GM12878 (cell line): ENCODE data around the gene KLF3. TPM values are rescaled to one million over a fixed set of nuclear protein-coding genes. Genes with fewer than 3 reads are reported as not detected.

Experiments
- ATAC-seq: fragments of 200-7000 bp; cut with Tn5 transposase; 3 replicates; pipeline ENCODE4 v1.9.1; 2020; ENCODE audit warnings: mild to moderate bottlenecking, moderate library complexity
- BruUV-seq: library from RNA; stranded (reverse); fragments of 400-500 nt; replicated peaks from 2 replicates; lab custom pipeline; 2021; lab: Mats Ljungman, UMichigan
- CTCF ChIA-PET: fragments of 300-600 bp; sonication (Branson Sonifier 250); formaldehyde crosslinking; extraction: SDS; loops from one replicate; lab custom pipeline; 2021; ENCODE audit warnings: inconsistent platforms; lab: Yijun Ruan, JAX
- POLR2A ChIA-PET: fragments of 350-600 bp; formaldehyde crosslinking; extraction: SDS; loops from one replicate; lab custom pipeline; 2021; ENCODE audit warnings: inconsistent platforms; lab: Charles Lee
- RAD21 ChIA-PET: fragments of 300-600 bp; sonication (Branson Sonifier 250); formaldehyde crosslinking; loops from one replicate; lab custom pipeline; 2023; ENCODE audit warnings: antibody characterized with exemption; ENCODE audit not compliant: unreplicated experiment; lab: Charles Lee
- SMC1A ChIA-PET: fragments of 300-600 bp; sonication (Branson Sonifier 250); formaldehyde crosslinking; loops from one replicate; lab custom pipeline; 2023; ENCODE audit not compliant: unreplicated experiment, uncharacterized antibody; lab: Charles Lee
- DNase-seq: peaks from one replicate; pipeline ENCODE4 v3.0.0-alpha.2; 2011; ENCODE audit warnings: low read depth, low spot score
- FAIRE-seq: peaks from 3 replicates; lab custom pipeline; 2011; peaks lifted over from hg19 to GRCh38; lab: Jason Lieb, UNC
- H2AFZ ChIP-seq: 2 replicates; pipeline ENCODE4 v1.6.0; 2011; ENCODE audit warnings: low read depth, low read length, control low read depth; ENCODE audit not compliant: control insufficient read depth
- H3K27ac ChIP-seq: 2 replicates; pipeline ENCODE4 v1.5.1; 2011; ENCODE audit warnings: control low read depth; ENCODE audit not compliant: control insufficient read depth, insufficient read depth
- H3K27me3 ChIP-seq, 2 experiments: replicated peaks in 1 of 2; 2 replicates each; pipeline versions ENCODE4 v1.6.0 to v1.6.1; 2011; ENCODE audit warnings: low read length in 1 of 2; ENCODE audit not compliant: control insufficient read depth in 2 of 2, insufficient read depth in 2 of 2
- H3K36me3 ChIP-seq, 2 experiments: 2 replicates each; pipeline ENCODE4 v1.5.1; 2011; ENCODE audit warnings: low read length in 1 of 2; ENCODE audit not compliant: control insufficient read depth in 2 of 2, insufficient read depth in 2 of 2
- H3K4me1 ChIP-seq: 2 replicates; pipeline ENCODE4 v1.6.1; 2011; ENCODE audit warnings: mild to moderate bottlenecking, low read length, moderate library complexity, mixed read lengths; ENCODE audit not compliant: control insufficient read depth, insufficient read depth
- H3K4me2 ChIP-seq: 2 replicates; pipeline ENCODE4 v1.6.0; 2011; ENCODE audit warnings: control low read depth; ENCODE audit not compliant: control insufficient read depth, insufficient read depth
- H3K4me3 ChIP-seq: fragments of 200-600 bp; sonication (generic); 2 replicates; pipeline ENCODE4 v1.5.1; 2016
- H3K79me2 ChIP-seq: 2 replicates; pipeline ENCODE4 v1.6.0; 2011; ENCODE audit warnings: low read length; ENCODE audit not compliant: control insufficient read depth, insufficient read depth
- H3K9ac ChIP-seq: 2 replicates; pipeline ENCODE4 v1.8.0; 2011; ENCODE audit warnings: low read length, control low read depth, mixed read lengths; ENCODE audit not compliant: control insufficient read depth, insufficient read depth
- H3K9me3 ChIP-seq: replicated peaks from 3 replicates; pipeline ENCODE4 v1.5.1; 2011; ENCODE audit warnings: mild to moderate bottlenecking, low read length; ENCODE audit not compliant: control insufficient read depth, insufficient read depth
- H4K20me1 ChIP-seq: 2 replicates; pipeline ENCODE4 v1.6.0; 2011; ENCODE audit not compliant: control insufficient read depth, insufficient read depth
- BRCA1 ChIP-seq: IDR thresholded peaks from 2 replicates; pipeline ENCODE4 v1.6.1; 2011; ENCODE audit warnings: low read depth, low read length, improper control_type of control experiment
- MEF2B ChIP-seq: fragments of 450-650 bp; IDR thresholded peaks from 2 replicates; pipeline ENCODE4 v1.6.1; 2018; ENCODE audit warnings: mild to moderate bottlenecking, moderate library complexity; ENCODE audit not compliant: partially characterized antibody, poor library complexity, severe bottlenecking
- NFXL1 ChIP-seq: fragments of 450-650 bp; IDR thresholded peaks from 2 replicates; pipeline ENCODE4 v1.6.1; 2017; ENCODE audit warnings: antibody characterized with exemption, mild to moderate bottlenecking, borderline replicate concordance
- NR2C1 ChIP-seq: fragments of 450-650 bp; IDR thresholded peaks from 2 replicates; pipeline ENCODE4 v1.6.1; 2017; ENCODE audit warnings: antibody characterized with exemption, mild to moderate bottlenecking, moderate library complexity
- NR2C2 ChIP-seq: IDR thresholded peaks from 2 replicates; pipeline ENCODE4 v1.6.1; 2011; ENCODE audit warnings: borderline replicate concordance, low read depth; ENCODE audit not compliant: control insufficient read depth, insufficient read length
- PAX8 ChIP-seq: fragments of 450-650 bp; IDR thresholded peaks from 2 replicates; pipeline ENCODE4 v1.6.1; 2017; ENCODE audit warnings: mild to moderate bottlenecking, moderate library complexity
- POLR2AphosphoS2 ChIP-seq: IDR thresholded peaks from 2 replicates; pipeline ENCODE4 v1.6.1; 2011; ENCODE audit warnings: low read depth, mild to moderate bottlenecking, low read length, improper control_type of control experiment, moderate library complexity
- SMAD1 ChIP-seq: fragments of 450-650 bp; IDR thresholded peaks from 2 replicates; pipeline ENCODE4 v1.6.1; 2018; ENCODE audit warnings: mild to moderate bottlenecking, low read depth; ENCODE audit not compliant: partially characterized antibody
- SRF ChIP-seq, 2 experiments: IDR thresholded peaks; 2 replicates each; pipeline ENCODE4 v1.6.1; 2011; ENCODE audit warnings: low read depth in 2 of 2, low read length in 2 of 2, mild to moderate bottlenecking in 1 of 2, moderate library complexity in 1 of 2
- STAT1 ChIP-seq: fragments of 450-650 bp; conservative IDR thresholded peaks from 2 replicates; pipeline ENCODE4 v1.6.1; 2014; ENCODE audit warnings: antibody characterized with exemption, mild to moderate bottlenecking
- TARDBP ChIP-seq: IDR thresholded peaks from 2 replicates; pipeline ENCODE4 v1.6.1; 2016; ENCODE audit warnings: borderline replicate concordance
- WRNIP1 ChIP-seq: IDR thresholded peaks from 2 replicates; pipeline ENCODE4 v1.6.1; 2011; ENCODE audit warnings: low read depth, low read length, improper control_type of control experiment, borderline replicate concordance
- ZBED1 ChIP-seq: IDR thresholded peaks from 2 replicates; pipeline ENCODE4 v1.6.1; 2016; ENCODE audit warnings: borderline replicate concordance
- ZNF207 ChIP-seq: fragments of 450-650 bp; IDR thresholded peaks from 2 replicates; pipeline ENCODE4 v1.6.1; 2014; ENCODE audit warnings: antibody characterized with exemption, mild to moderate bottlenecking, borderline replicate concordance
- ZNF622 ChIP-seq: fragments of 450-650 bp; IDR thresholded peaks from 2 replicates; pipeline ENCODE4 v1.6.1; 2017; ENCODE audit warnings: mild to moderate bottlenecking, inconsistent platforms
- WGBS: methylation state at CpG from one replicate; pipeline ENCODE4 v1.1.6; 2016; ENCODE audit warnings: low lambda C conversion rate; ENCODE audit not compliant: insufficient replicate concordance, insufficient coverage; ENCODE audit errors: missing lambda C conversion rate; 5-methylcytosine and 5-hydroxymethylcytosine counted together
- in situ Hi-C: fragments of 300-500 bp; cut with MboI; formaldehyde crosslinking; loops from 9 replicates; pipeline ENCODE4 v1.14.3; 2018; ENCODE audit warnings: mixed read lengths
- intact Hi-C: fragments of 100-400 bp; cut with micrococcal nuclease; formaldehyde crosslinking; loops from one replicate; pipeline ENCODE4 v1.14.2; 2022; ENCODE audit not compliant: unreplicated experiment
- polyA plus RNA-seq, 11 experiments: library from polyadenylated mRNA; depleted of rRNA in 4 of 11; unstranded in 6 of 11; stranded (reverse) in 5 of 11; fragments of >200 nt; fragmentation: Nextera tagmentation in 4 of 11; fragmentation: Illumina TruSeq in 1 of 11; extraction: Ambion mirVana in 4 of 11; extraction: Trizol in 1 of 11; gene quantifications; 1 replicate in 1 of 11; 2 replicates in 10 of 11; pipeline versions ENCODE4 v1.2.1 to v1.2.3, GENCODE V29; 2011 to 2016; ENCODE audit warnings: inconsistent platforms in 2 of 11, missing spikeins in 2 of 11, low read depth in 1 of 11
- total RNA-seq, 4 experiments: library from RNA; depleted of rRNA in 3 of 4; stranded (reverse); fragments of >200 nt in 3 of 4; fragmentation: Illumina TruSeq in 1 of 4; extraction: Trizol in 1 of 4; gene quantifications; 2 replicates each; pipeline versions ENCODE4 v1.2.1 to v1.2.3, GENCODE V29; 2013 to 2021
- TF ChIP-seq, protein P1 (sequence below): fragments of 450-650 bp; IDR thresholded peaks from 2 replicates; pipeline ENCODE4 v1.6.1; 2017; ENCODE audit warnings: mild to moderate bottlenecking
- TF ChIP-seq, protein P2 (sequence below): IDR thresholded peaks from 2 replicates; pipeline ENCODE4 v1.6.1; 2011; ENCODE audit warnings: borderline replicate concordance, low read depth, mild to moderate bottlenecking, moderate library complexity, low read length; ENCODE audit not compliant: insufficient read depth, poor library complexity, severe bottlenecking

KLF3 gene
- total and polyA plus RNA-seq, 10 of the 15 experiments (the other 5 are each of a cell fraction or from before 2014, with no cell fraction given): 1.4 to 5.8 (median 2.1) TPM

DNA sequence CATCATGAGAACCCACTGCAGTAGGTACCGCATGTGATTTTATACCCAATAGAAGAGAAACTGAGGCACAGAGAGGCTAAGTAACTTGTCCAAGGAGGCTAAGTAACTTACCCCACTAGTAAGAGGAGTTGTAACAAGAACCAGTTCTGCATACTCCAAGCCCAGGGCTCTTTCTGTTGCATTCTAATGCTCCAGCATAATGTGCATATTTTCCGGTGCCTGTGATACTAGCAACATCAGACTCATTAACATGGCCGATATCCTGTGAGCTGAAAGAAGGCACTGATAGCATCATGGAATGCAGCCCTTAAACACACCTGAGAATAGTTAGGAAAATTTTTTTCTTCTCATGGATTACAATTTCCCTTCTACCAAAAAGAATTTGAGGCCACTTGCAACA is 39.7 kb upstream of the KLF3 start:
- TF ChIP-seq NFXL1 (no peak), ZNF622 (no peak), BRCA1 (no peak)
- TF ChIP-seq, protein P1, sequence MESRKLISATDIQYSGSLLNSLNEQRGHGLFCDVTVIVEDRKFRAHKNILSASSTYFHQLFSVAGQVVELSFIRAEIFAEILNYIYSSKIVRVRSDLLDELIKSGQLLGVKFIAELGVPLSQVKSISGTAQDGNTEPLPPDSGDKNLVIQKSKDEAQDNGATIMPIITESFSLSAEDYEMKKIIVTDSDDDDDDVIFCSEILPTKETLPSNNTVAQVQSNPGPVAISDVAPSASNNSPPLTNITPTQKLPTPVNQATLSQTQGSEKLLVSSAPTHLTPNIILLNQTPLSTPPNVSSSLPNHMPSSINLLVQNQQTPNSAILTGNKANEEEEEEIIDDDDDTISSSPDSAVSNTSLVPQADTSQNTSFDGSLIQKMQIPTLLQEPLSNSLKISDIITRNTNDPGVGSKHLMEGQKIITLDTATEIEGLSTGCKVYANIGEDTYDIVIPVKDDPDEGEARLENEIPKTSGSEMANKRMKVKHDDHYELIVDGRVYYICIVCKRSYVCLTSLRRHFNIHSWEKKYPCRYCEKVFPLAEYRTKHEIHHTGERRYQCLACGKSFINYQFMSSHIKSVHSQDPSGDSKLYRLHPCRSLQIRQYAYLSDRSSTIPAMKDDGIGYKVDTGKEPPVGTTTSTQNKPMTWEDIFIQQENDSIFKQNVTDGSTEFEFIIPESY: no peak
- TF ChIP-seq, all 136 proteins: peak for 0
- ChIA-PET CTCF (no interaction called here), RAD21 (no interaction called here), POLR2A (no interaction called here), SMC1A (no interaction called here)
- FAIRE-seq (no peak), ATAC-seq (no peak), DNase-seq (no peak)
- Histone ChIP-seq H4K20me1 (no peaks in the 10 kb centered on the region), H3K9me3 (no peaks in the 10 kb centered on the region), H3K27me3 (no peaks in the 10 kb centered on the region), H3K4me2 (no peak overlapping the region), H3K4me1 (no peaks in the 10 kb centered on the region), H3K79me2 (no peaks in the 10 kb centered on the region), H3K4me3 (no peak overlapping the region), H3K9ac (no peak overlapping the region), H3K36me3 (no peaks in the 10 kb centered on the region), H2AFZ (no peak overlapping the region), H3K27ac (no peak overlapping the region)
- intact Hi-C loops: no loop called here
- no TSS peak for BruUV-seq
- in situ Hi-C loops: no loop called here
- 82% methylated on average over 3 of the region's 3 CpGs for WGBS

DNA sequence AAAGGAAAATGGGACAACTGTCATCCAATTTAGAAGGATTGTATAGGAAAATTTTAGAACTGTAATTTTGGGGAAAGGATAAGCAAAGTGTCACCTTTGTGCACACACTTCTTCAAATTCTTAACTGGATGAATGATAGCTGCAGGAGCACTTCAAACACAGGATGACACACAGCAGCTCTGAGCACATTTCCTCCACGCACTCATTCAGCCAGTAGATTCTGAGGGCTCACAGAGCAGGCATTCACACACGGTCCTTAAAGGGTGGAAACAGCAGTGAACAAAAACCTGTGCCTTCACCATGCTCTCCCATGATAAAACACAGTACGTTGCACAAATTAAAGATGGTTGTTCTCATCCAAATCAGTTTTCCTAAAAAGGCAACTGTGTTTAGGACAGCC is 38.5 kb upstream of the KLF3 start:
- DNase-seq (no peak), FAIRE-seq (no peak), ATAC-seq (no peak)
- no peaks in the 10 kb centered on the region for H3K9me3 ChIP-seq
- no peak overlapping the region for H3K4me2 ChIP-seq
- ChIA-PET SMC1A (no interaction called here), POLR2A (no interaction called here), RAD21 (interaction anchor here (0.9 kb wide), 1 partner anchor 444 kb away, joined by 3 read pairs; no protein-coding TSS in a partner anchor), CTCF (no interaction called here)
- no peaks in the 10 kb centered on the region for H3K27me3 ChIP-seq
- no peaks in the 10 kb centered on the region for H3K79me2 ChIP-seq
- no peak overlapping the region for H3K27ac ChIP-seq
- in situ Hi-C loops (no loop called here), intact Hi-C loops (no loop called here)
- H3K4me1 ChIP-seq: no peaks in the 10 kb centered on the region
- H4K20me1 ChIP-seq: no peaks in the 10 kb centered on the region
- no peak overlapping the region for H3K4me3 ChIP-seq
- no TSS peak for BruUV-seq
- H3K36me3 ChIP-seq: no peaks in the 10 kb centered on the region
- WGBS: 37% methylated on average over 3 of the region's 3 CpGs
- H3K9ac ChIP-seq: no peak overlapping the region
- H2AFZ ChIP-seq: no peak overlapping the region
- no peak for TF ChIP-seq NR2C2
- no peak for TF ChIP-seq SMAD1
- no peak for TF ChIP-seq SRF (IDR thresholded peaks at IDR 0.05; ENCODE audit: low read depth in 2 of 2, low read length in 2 of 2)
- TF ChIP-seq WRNIP1: no peak
- TF ChIP-seq PAX8: no peak
- TF ChIP-seq STAT1: no peak
- TF ChIP-seq ZBED1: no peak
- no peak for TF ChIP-seq MEF2B
- TF ChIP-seq TARDBP: no peak
- TF ChIP-seq, protein P2, sequence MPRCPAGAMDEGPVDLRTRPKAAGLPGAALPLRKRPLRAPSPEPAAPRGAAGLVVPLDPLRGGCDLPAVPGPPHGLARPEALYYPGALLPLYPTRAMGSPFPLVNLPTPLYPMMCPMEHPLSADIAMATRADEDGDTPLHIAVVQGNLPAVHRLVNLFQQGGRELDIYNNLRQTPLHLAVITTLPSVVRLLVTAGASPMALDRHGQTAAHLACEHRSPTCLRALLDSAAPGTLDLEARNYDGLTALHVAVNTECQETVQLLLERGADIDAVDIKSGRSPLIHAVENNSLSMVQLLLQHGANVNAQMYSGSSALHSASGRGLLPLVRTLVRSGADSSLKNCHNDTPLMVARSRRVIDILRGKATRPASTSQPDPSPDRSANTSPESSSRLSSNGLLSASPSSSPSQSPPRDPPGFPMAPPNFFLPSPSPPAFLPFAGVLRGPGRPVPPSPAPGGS: no peak
- TF ChIP-seq POLR2AphosphoS2: no peak
- no peak for TF ChIP-seq NR2C1
- TF ChIP-seq ZNF207: no peak
